ENCODE measurements around the gene API5. TPM values are rescaled to one million over a fixed set of nuclear protein-coding genes. Genes with fewer than 3 reads are reported as not detected.

Gene API5
- total and polyA plus RNA-seq, 2 donors (not counting 1 experiment from before 2014, with no cell fraction given), result 62.9 to 98.6 TPM

GRCh38 chr11:43381802-43382201 is 70.0 kb downstream of the API5 start:
- H3K9ac ChIP-seq (ENCODE audit: insufficient read depth, low read length), result no peak overlapping the region
- H3K9me3 ChIP-seq (ENCODE audit: control insufficient read depth, insufficient read depth, low read depth, low read length), result no peaks in the 10 kb centered on the region
- peaks cover 1% of the 10 kb centered on the region for H3K36me3 ChIP-seq (ENCODE audit: control insufficient read depth, insufficient read depth, low read length)
- no peak for DNase-seq (ENCODE audit: low read depth in 2 of 2)
- no peak overlapping the region for H2AFZ ChIP-seq (ENCODE audit: low read length)
- H3K27me3 ChIP-seq (ENCODE audit: control insufficient read depth, insufficient read depth, low read length), result no peaks in the 10 kb centered on the region
- H3K4me2 ChIP-seq (ENCODE audit: extremely low read depth, insufficient read depth, low read length), result no peak overlapping the region
- H3K27ac ChIP-seq (ENCODE audit: insufficient read depth, low read length), result no peak overlapping the region
- H3K79me2 ChIP-seq (ENCODE audit: control insufficient read depth, insufficient read depth, low read length), result peaks cover 19% of the 10 kb centered on the region
- peaks cover under 1% of the 10 kb centered on the region for H3K4me1 ChIP-seq (ENCODE audit: control insufficient read depth, extremely low read depth, insufficient read depth, low read length)
- TF ChIP-seq CTCF (conservative IDR thresholded peaks at IDR 0.05 in 1 of 2, IDR thresholded peaks at IDR 0.05 in 1 of 2; ENCODE audit: low read depth in 1 of 2, low read length in 2 of 2) (no peak), EZH2 (IDR thresholded peaks at IDR 0.05; ENCODE audit: low read length, missing control alignments) (no peak)
- no peak overlapping the region for H3K4me3 ChIP-seq (replicated peaks in 1 of 4; ENCODE audit: control extremely low read depth in 1 of 4, insufficient read depth in 1 of 4, low read depth in 3 of 4, low read length in 4 of 4)
- H4K20me1 ChIP-seq (ENCODE audit: control insufficient read depth, extremely low read depth, insufficient read depth, low read length), result no peaks in the 10 kb centered on the region

GRCh38 chr11:43382614-43383013 is 70.8 kb downstream of the API5 start:
- TF ChIP-seq CTCF (conservative IDR thresholded peaks at IDR 0.05 in 1 of 2, IDR thresholded peaks at IDR 0.05 in 1 of 2; ENCODE audit: low read depth in 1 of 2, low read length in 2 of 2), result no peak
- TF ChIP-seq EZH2 (IDR thresholded peaks at IDR 0.05; ENCODE audit: low read length, missing control alignments), result no peak
- H2AFZ ChIP-seq (ENCODE audit: low read length), result no peak overlapping the region
- H3K9me3 ChIP-seq (ENCODE audit: control insufficient read depth, insufficient read depth, low read depth, low read length), result no peaks in the 10 kb centered on the region
- no peak overlapping the region for H3K4me3 ChIP-seq (replicated peaks in 1 of 4; ENCODE audit: control extremely low read depth in 1 of 4, insufficient read depth in 1 of 4, low read depth in 3 of 4, low read length in 4 of 4)
- DNase-seq (ENCODE audit: low read depth in 2 of 2), result no peak
- no peak overlapping the region for H3K4me2 ChIP-seq (ENCODE audit: extremely low read depth, insufficient read depth, low read length)
- peaks cover 2% of the 10 kb centered on the region for H3K36me3 ChIP-seq (ENCODE audit: control insufficient read depth, insufficient read depth, low read length)
- H4K20me1 ChIP-seq (ENCODE audit: control insufficient read depth, extremely low read depth, insufficient read depth, low read length), result no peaks in the 10 kb centered on the region
- no peak overlapping the region for H3K9ac ChIP-seq (ENCODE audit: insufficient read depth, low read length)
- no peaks in the 10 kb centered on the region for H3K4me1 ChIP-seq (ENCODE audit: control insufficient read depth, extremely low read depth, insufficient read depth, low read length)
- no peak overlapping the region for H3K27ac ChIP-seq (ENCODE audit: insufficient read depth, low read length)
- H3K79me2 ChIP-seq (ENCODE audit: control insufficient read depth, insufficient read depth, low read length), result peaks cover 13% of the 10 kb centered on the region
- no peaks in the 10 kb centered on the region for H3K27me3 ChIP-seq (ENCODE audit: control insufficient read depth, insufficient read depth, low read length)

- H2AFZ ChIP-seq (ENCODE audit: low read length), result no peak overlapping the region
- H3K9ac ChIP-seq (ENCODE audit: insufficient read depth, low read length), result no peak overlapping the region
- no peaks in the 10 kb centered on the region for H3K27me3 ChIP-seq (ENCODE audit: control insufficient read depth, insufficient read depth, low read length)
- no peak overlapping the region for H3K4me2 ChIP-seq (ENCODE audit: extremely low read depth, insufficient read depth, low read length)
- DNase-seq (ENCODE audit: low read depth in 2 of 2), result no peak
- no peak overlapping the region for H3K27ac ChIP-seq (ENCODE audit: insufficient read depth, low read length)
- H3K9me3 ChIP-seq (ENCODE audit: control insufficient read depth, insufficient read depth, low read depth, low read length), result no peaks in the 10 kb centered on the region
- H3K79me2 ChIP-seq (ENCODE audit: control insufficient read depth, insufficient read depth, low read length), result no peaks in the 10 kb centered on the region
- H3K4me3 ChIP-seq (replicated peaks in 1 of 4; ENCODE audit: control extremely low read depth in 1 of 4, insufficient read depth in 1 of 4, low read depth in 3 of 4, low read length in 4 of 4), result no peak overlapping the region
- TF ChIP-seq CTCF (conservative IDR thresholded peaks at IDR 0.05 in 1 of 2, IDR thresholded peaks at IDR 0.05 in 1 of 2; ENCODE audit: low read depth in 1 of 2, low read length in 2 of 2) (no peak), EZH2 (IDR thresholded peaks at IDR 0.05; ENCODE audit: low read length, missing control alignments) (no peak)
- no peaks in the 10 kb centered on the region for H3K4me1 ChIP-seq (ENCODE audit: control insufficient read depth, extremely low read depth, insufficient read depth, low read length)
- H3K36me3 ChIP-seq (ENCODE audit: control insufficient read depth, insufficient read depth, low read length), result peaks cover 2% of the 10 kb centered on the region
- no peaks in the 10 kb centered on the region for H4K20me1 ChIP-seq (ENCODE audit: control insufficient read depth, extremely low read depth, insufficient read depth, low read length)
Measured at GRCh38 chr11:43384393-43384792, 72.6 kb downstream of the API5 start.

All from fibroblast of lung (primary cell).